GM11168 (cell line): ENCODE data around the gene EHF.

Experiments
- in situ Hi-C: fragments of 300-500 bp; cut with MboI; formaldehyde crosslinking; loops from one replicate; pipeline ENCODE4 v1.12.0; 2022; ENCODE audit warnings: low sequenced_read_pairs; ENCODE audit not compliant: unreplicated experiment

Gene EHF

GRCh38 chr11:34706709-34707461, 86.0 kb downstream of the EHF start:
- in situ Hi-C loops, result no loop called here

GRCh38 chr11:34707462-34707840, 86.6 kb downstream of the EHF start:
- in situ Hi-C loops, result no loop called here
